Neural progenitor cell (in vitro differentiated cells): Measurements from ENCODE around the gene PTGIR.

Source experiments
- EZH2 ChIP-seq: fragments of 200-600 bp; sonication (generic); IDR thresholded peaks from 2 replicates; pipeline ENCODE4 v1.6.1; 2017; ENCODE audit warnings: antibody characterized with exemption, mild to moderate bottlenecking, moderate library complexity
- EZH2phosphoT487 ChIP-seq: fragments of 200-600 bp; sonication (generic); IDR thresholded peaks from 2 replicates; pipeline ENCODE4 v1.6.1; 2017; ENCODE audit warnings: antibody characterized with exemption
- TF ChIP-seq, protein P1 (sequence below): fragments of 200-600 bp; sonication (generic); IDR thresholded peaks from 2 replicates; pipeline ENCODE4 v1.5.1; 2017; ENCODE audit warnings: antibody characterized with exemption, mild to moderate bottlenecking

DNA sequence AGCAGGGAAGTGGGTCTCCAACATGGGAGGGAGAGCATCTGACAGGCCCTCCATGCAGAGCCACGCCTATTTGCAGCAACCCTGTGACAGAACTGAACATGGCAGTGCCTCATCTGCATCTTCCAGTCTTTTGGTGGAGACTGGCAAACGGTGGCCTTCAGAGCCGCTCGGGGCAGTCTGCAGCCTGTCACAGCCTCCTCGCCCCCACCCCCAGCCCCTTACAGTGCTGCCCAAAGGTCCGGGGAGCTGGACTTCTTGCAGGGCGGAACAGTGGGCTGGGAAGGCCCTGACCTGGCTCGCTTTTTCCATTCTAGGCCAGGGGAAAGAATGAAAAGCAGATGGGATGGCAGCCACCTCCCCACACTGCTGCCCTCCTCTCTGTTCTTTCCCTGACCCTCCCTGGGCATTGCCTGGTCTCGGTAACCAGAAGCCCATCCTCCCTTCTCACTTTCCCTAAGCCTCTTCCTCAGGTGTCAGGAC, 21.1 kb downstream of the PTGIR start:
- TF ChIP-seq, protein P1, sequence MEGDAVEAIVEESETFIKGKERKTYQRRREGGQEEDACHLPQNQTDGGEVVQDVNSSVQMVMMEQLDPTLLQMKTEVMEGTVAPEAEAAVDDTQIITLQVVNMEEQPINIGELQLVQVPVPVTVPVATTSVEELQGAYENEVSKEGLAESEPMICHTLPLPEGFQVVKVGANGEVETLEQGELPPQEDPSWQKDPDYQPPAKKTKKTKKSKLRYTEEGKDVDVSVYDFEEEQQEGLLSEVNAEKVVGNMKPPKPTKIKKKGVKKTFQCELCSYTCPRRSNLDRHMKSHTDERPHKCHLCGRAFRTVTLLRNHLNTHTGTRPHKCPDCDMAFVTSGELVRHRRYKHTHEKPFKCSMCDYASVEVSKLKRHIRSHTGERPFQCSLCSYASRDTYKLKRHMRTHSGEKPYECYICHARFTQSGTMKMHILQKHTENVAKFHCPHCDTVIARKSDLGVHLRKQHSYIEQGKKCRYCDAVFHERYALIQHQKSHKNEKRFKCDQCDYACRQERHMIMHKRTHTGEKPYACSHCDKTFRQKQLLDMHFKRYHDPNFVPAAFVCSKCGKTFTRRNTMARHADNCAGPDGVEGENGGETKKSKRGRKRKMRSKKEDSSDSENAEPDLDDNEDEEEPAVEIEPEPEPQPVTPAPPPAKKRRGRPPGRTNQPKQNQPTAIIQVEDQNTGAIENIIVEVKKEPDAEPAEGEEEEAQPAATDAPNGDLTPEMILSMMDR: no peak
- TF ChIP-seq EZH2 (no peak), EZH2phosphoT487 (no peak)
